NCI-H2196 treated with DMSO at 0.1 percent for 48 hours (cell line): ENCODE results near the gene PCSK4.
"Not testable (repeated sequence)": the region's sequence is repeated elsewhere in the genome, so short reads cannot be mapped to it uniquely, and the experiment has no call there.

ENCODE experiments used
- DNase-seq: peaks from one replicate; lab custom pipeline; 2025; ENCODE audit not compliant: unreplicated experiment; lab: John Stamatoyannopoulos, UW

PCSK4 gene

GRCh38 chr19:1489463-1490310 is 463 bp downstream of the PCSK4 start:
- no peak for DNase-seq

GRCh38 chr19:1488282-1488601 is 1.9 kb downstream of the PCSK4 start:
- no peak for DNase-seq

GRCh38 chr19:1487576-1488281 is 2.4 kb downstream of the PCSK4 start:
- DNase-seq = no peak

- DNase-seq = no peak
These were observed 3.2 kb downstream of the PCSK4 start for GRCh38 chr19:1486720-1487575.

- no peak for DNase-seq
These were observed 6.1 kb downstream of the PCSK4 start for GRCh38 chr19:1483979-1484428.

- DNase-seq = no peak
These were observed 6.8 kb downstream of the PCSK4 start for GRCh38 chr19:1483131-1483978.

GRCh38 chr19:1482361-1483130 is 7.6 kb downstream of the PCSK4 start:
- no peak for DNase-seq

- no peak for DNase-seq
These were observed 8.2 kb downstream of the PCSK4 start for GRCh38 chr19:1481893-1482360.

- DNase-seq = no peak
These were observed 8.8 kb downstream of the PCSK4 start for GRCh38 chr19:1481224-1481892.

- DNase-seq = peak; percentile 77
These were observed 11.0 kb downstream of the PCSK4 start, which contains the start of gene C19orf25 for GRCh38 chr19:1478934-1479707. C19orf25 (minus strand) TSS chr19:1479215; CDS start chr19:1478903, 312 bp downstream.

GRCh38 chr19:1477056-1477455 is 13.1 kb downstream of the PCSK4 start:
- DNase-seq = not testable (repeated sequence)

- no peak for DNase-seq
These were observed 14.3 kb downstream of the PCSK4 start for GRCh38 chr19:1475751-1476437.

GRCh38 chr19:1474765-1475351 is 15.3 kb downstream of the PCSK4 start:
- no peak for DNase-seq

- no peak for DNase-seq
These were observed 16.0 kb downstream of the PCSK4 start for GRCh38 chr19:1474011-1474764.

- DNase-seq = no peak
These were observed 16.9 kb downstream of the PCSK4 start for GRCh38 chr19:1473085-1473851.
